Endothelial cell of umbilical vein (primary cell): ENCODE measurements around the gene SULF2.

Source experiments
- CTCF ChIP-seq, 2 donors: IDR thresholded peaks; 1 replicate in 1 of 2; 2 replicates in 1 of 2; pipeline ENCODE4 v1.5.1; 2011; ENCODE audit warnings: low read length in 2 of 2, mild to moderate bottlenecking in 2 of 2, moderate library complexity in 2 of 2, control low read depth in 1 of 2, inconsistent platforms in 1 of 2, low read depth in 1 of 2; ENCODE audit not compliant: insufficient read depth in 1 of 2; ENCODE audit errors: extremely low read depth in 1 of 2
- POLR2A ChIP-seq: IDR thresholded peaks from 2 replicates; pipeline ENCODE4 v1.6.1; 2012; ENCODE audit warnings: low read depth, mild to moderate bottlenecking, control low read depth, low read length
- TF ChIP-seq, protein P1 (sequence below): IDR thresholded peaks from 2 replicates; pipeline ENCODE4 v1.6.1; 2011; ENCODE audit not compliant: insufficient read depth, insufficient read length

- TF ChIP-seq POLR2A, result no peak
- no peak for TF ChIP-seq CTCF (IDR thresholded peaks at IDR 0.05; ENCODE audit: extremely low read depth in 1 of 2, insufficient read depth in 1 of 2, low read depth in 1 of 2, low read length in 2 of 2)
- TF ChIP-seq, protein P1, sequence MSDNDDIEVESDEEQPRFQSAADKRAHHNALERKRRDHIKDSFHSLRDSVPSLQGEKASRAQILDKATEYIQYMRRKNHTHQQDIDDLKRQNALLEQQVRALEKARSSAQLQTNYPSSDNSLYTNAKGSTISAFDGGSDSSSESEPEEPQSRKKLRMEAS, result no peak
Measured at GRCh38 chr20:47664068-47664437, 121.2 kb downstream of the SULF2 start.
